K562 (cell line): ENCODE measurements around the gene DVL2. TPM values are rescaled to one million over a fixed set of nuclear protein-coding genes. Genes with fewer than 3 reads are reported as not detected.
A peak's percentile ranks its signal among the peaks of the same experiment; 100 is the strongest.

ENCODE experiments used
- ATAC-seq: fragments of 200-7000 bp; cut with Tn5 transposase; 3 replicates; pipeline ENCODE4 v1.9.1; 2020; ENCODE audit warnings: moderate library complexity
- BruUV-seq: library from RNA; stranded (reverse); fragments of 400-500 nt; replicated peaks from 2 replicates; lab custom pipeline; 2021; lab: Mats Ljungman, UMichigan
- CTCF ChIA-PET: fragments of 300-600 bp; formaldehyde crosslinking; extraction: SDS; loops from one replicate; lab custom pipeline; 2021; ENCODE audit warnings: low intra/inter-chr PET ratio; lab: Yijun Ruan, JAX
- POLR2A ChIA-PET: fragments of 300-600, 350-650 bp; sonication (Branson Sonifier 250); formaldehyde crosslinking; extraction: SDS; loops from one replicate; lab custom pipeline; 2021; ENCODE audit warnings: antibody characterized with exemption, inconsistent platforms; lab: Yijun Ruan, JAX
- DNase-seq, 4 experiments: peaks; one replicate each; pipeline versions ENCODE4 v3.0.0 to v3.0.0-alpha.2; 2011 to 2018; ENCODE audit warnings: low spot score in 3 of 4, mixed read lengths in 3 of 4; ENCODE audit errors: extremely low read depth in 1 of 4
- FAIRE-seq: peaks from 2 replicates; lab custom pipeline; 2011; peaks lifted over from hg19 to GRCh38; lab: Jason Lieb, UNC
- H2AFZ ChIP-seq: 2 replicates; pipeline ENCODE4 v1.6.0; 2011; ENCODE audit warnings: low read depth, low read length, control low read depth, inconsistent platforms
- H3K27ac ChIP-seq: fragments of 200-600 bp; 3 replicates; pipeline ENCODE4 v1.8.0; 2011; ENCODE audit warnings: low read depth, mild to moderate bottlenecking, control low read depth, inconsistent platforms, low read length, moderate library complexity, mixed read lengths; ENCODE audit errors: extremely low read depth
- H3K27me3 ChIP-seq, 2 experiments: fragments of 300-600 bp in 1 of 2; 2 replicates in 1 of 2; 3 replicates in 1 of 2; pipeline versions ENCODE4 v1.6.0 to v1.8.0; 2011; ENCODE audit warnings: inconsistent platforms in 2 of 2, low read length in 2 of 2, mild to moderate bottlenecking in 1 of 2, mixed read lengths in 1 of 2, moderate library complexity in 1 of 2; ENCODE audit not compliant: control insufficient read depth in 2 of 2, insufficient read depth in 2 of 2
- H3K36me3 ChIP-seq: fragments of 300-600 bp; 3 replicates; pipeline ENCODE4 v1.8.0; 2011; ENCODE audit warnings: mild to moderate bottlenecking, low read length, inconsistent platforms; ENCODE audit not compliant: control insufficient read depth, insufficient read depth
- H3K4me1 ChIP-seq, 2 experiments: fragments of 200-600 bp in 1 of 2; replicated peaks in 1 of 2; 2 replicates in 1 of 2; 3 replicates in 1 of 2; pipeline versions ENCODE4 v1.5.1 to v1.8.0; 2011; ENCODE audit warnings: inconsistent platforms in 2 of 2, low read length in 2 of 2, mild to moderate bottlenecking in 1 of 2, mixed read lengths in 1 of 2, moderate library complexity in 1 of 2; ENCODE audit not compliant: control insufficient read depth in 2 of 2, insufficient read depth in 2 of 2
- H3K4me2 ChIP-seq: 2 replicates; pipeline ENCODE4 v1.6.1; 2011; ENCODE audit warnings: low read length, control low read depth, inconsistent platforms, mixed read lengths; ENCODE audit not compliant: insufficient read depth
- H3K4me3 ChIP-seq: fragments of 200-600 bp; sonication (generic), shearing (Covaris generic); 2 replicates; pipeline ENCODE4 v1.5.1; 2016; ENCODE audit warnings: control low read depth, inconsistent platforms
- H3K79me2 ChIP-seq: fragments of 200-600 bp; 3 replicates; pipeline ENCODE4 v1.8.0; 2011; ENCODE audit warnings: low read length, inconsistent platforms; ENCODE audit not compliant: control insufficient read depth, insufficient read depth
- H3K9ac ChIP-seq, 2 experiments: 2 replicates each; pipeline versions ENCODE4 v1.6.0 to v1.6.1; 2011; ENCODE audit warnings: low read depth in 2 of 2, low read length in 2 of 2, control low read depth in 1 of 2, inconsistent platforms in 1 of 2, mild to moderate bottlenecking in 1 of 2, mixed read lengths in 1 of 2; ENCODE audit not compliant: insufficient read depth in 1 of 2
- H3K9me1 ChIP-seq: one replicate; pipeline ENCODE4 v1.6.0; 2011; ENCODE audit warnings: inconsistent platforms, mild to moderate bottlenecking, low read length, moderate library complexity; ENCODE audit not compliant: control insufficient read depth, insufficient read depth
- H3K9me3 ChIP-seq: replicated peaks from 2 replicates; pipeline ENCODE4 v1.5.1; 2011; ENCODE audit warnings: low read depth, low read length, inconsistent platforms; ENCODE audit not compliant: control insufficient read depth, insufficient read depth
- H4K20me1 ChIP-seq: replicated peaks from 2 replicates; pipeline ENCODE4 v1.6.1; 2011; ENCODE audit warnings: low read length, inconsistent platforms, mixed read lengths; ENCODE audit not compliant: control insufficient read depth, insufficient read depth
- GTF3C2 ChIP-seq: IDR thresholded peaks from 3 replicates; pipeline ENCODE4 v1.6.1; 2011; ENCODE audit warnings: borderline replicate concordance, mild to moderate bottlenecking, moderate library complexity; ENCODE audit not compliant: insufficient read length; ENCODE audit errors: extremely low read depth
- TCF7 ChIP-seq: sonication (generic); IDR thresholded peaks from 2 replicates; pipeline ENCODE4 v1.6.1; 2016; ENCODE audit warnings: antibody characterized with exemption, borderline replicate concordance
- ZBTB17 ChIP-seq: fragments of 450-650 bp; formaldehyde crosslinking; IDR thresholded peaks from 2 replicates; pipeline ENCODE4 v1.4.0; 2020; ENCODE audit warnings: mild to moderate bottlenecking
- WGBS: fragments of 100-300 bp; shearing (Covaris generic); methylation state at CpG from one replicate; pipeline ENCODE4 v1.1.6; 2016; ENCODE audit warnings: low coverage, mixed read lengths; ENCODE audit not compliant: insufficient coverage; ENCODE audit errors: missing lambda C conversion rate; 5-methylcytosine and 5-hydroxymethylcytosine counted together
- in situ Hi-C: fragments of 300-500 bp; cut with MboI; formaldehyde crosslinking; loops from 4 replicates; pipeline ENCODE4 v1.15.0; 2018; ENCODE audit warnings: inconsistent platforms, mixed read lengths
- intact Hi-C: fragments of 100-400 bp; cut with micrococcal nuclease; formaldehyde crosslinking; loops from 2 replicates; pipeline ENCODE4 v1.14.2; 2022
- polyA plus RNA-seq, 8 experiments: library from polyadenylated mRNA; depleted of rRNA in 4 of 8; stranded (reverse) in 5 of 8; unstranded in 3 of 8; fragments of >200 nt; fragmentation: Nextera tagmentation in 2 of 8; fragmentation: Illumina TruSeq in 1 of 8; extraction: Ambion mirVana in 2 of 8; extraction: Trizol in 1 of 8; gene quantifications; 2 replicates each; pipeline versions ENCODE4 v1.2.1 to v1.2.3, GENCODE V29; 2011 to 2014; ENCODE audit warnings: inconsistent platforms in 1 of 8, missing spikeins in 1 of 8
- total RNA-seq, 7 experiments: library from RNA; depleted of rRNA in 6 of 7; stranded (reverse); fragments of >200 nt in 6 of 7; fragmentation: Illumina TruSeq in 2 of 7; extraction: Trizol in 2 of 7; gene quantifications; 2 replicates each; pipeline versions ENCODE4 v1.2.1 to v1.2.3, GENCODE V29; 2011 to 2021; ENCODE audit warnings: low replicate concordance in 1 of 7

Gene DVL2
- total and polyA plus RNA-seq, 9 of the 15 experiments (the other 6 are each of a cell fraction or from before 2014, with no cell fraction given): 1.3 to 49.5 (median 24.3) TPM

- Histone ChIP-seq H3K4me2 (no peak overlapping the region), H3K4me1 (peaks cover 3 to 26% of the 10 kb centered on the region in 2 experiments; a peak in 3 of 5 replicates), H2AFZ (no peak overlapping the region), H3K9me3 (0 out of 2 replicates have a peak, but pooled peaks cover 3% of the 10 kb centered on the region), H3K9ac (no peak overlapping the region), H3K9me1 (no peaks in the 10 kb centered on the region), H3K36me3 (no peaks in the 10 kb centered on the region), H3K79me2 (no peaks in the 10 kb centered on the region), H3K27me3 (peaks cover 0 to 14% of the 10 kb centered on the region in 2 experiments; a peak in 2 of 5 replicates), H3K27ac (no peak overlapping the region), H4K20me1 (no peaks in the 10 kb centered on the region), H3K4me3 (no peak overlapping the region)
- no CpG with 5 or more reads among the region's 17 CpGs for WGBS
- TF ChIP-seq TCF7: no peak
- TF ChIP-seq GTF3C2: no peak
- 0 out of 2 replicates have a peak, but pooled peaks have one; percentile 20 for TF ChIP-seq ZBTB17
- intact Hi-C loops: loop anchor here (1.0 kb wide), 1 partner anchor 125 kb away; no protein-coding TSS in a partner anchor
- ChIA-PET CTCF (interaction anchor here (2.2 kb wide), 1 partner anchor 131 kb away, joined by 11 read pairs; no protein-coding TSS in a partner anchor), POLR2A (interaction anchor here (0.7 kb wide), 2 partner anchors 26 to 77 kb away, joined by 3 to 4 read pairs; no protein-coding TSS in a partner anchor)
- ATAC-seq: no peak
- BruUV-seq: no TSS peak
- DNase-seq: no peak
- in situ Hi-C loops: no loop called here
- no peak for FAIRE-seq
These were observed 57.5 kb downstream of the DVL2 start for GRCh38 chr17:7176841-7177190.
